ENCODE results near the gene LRRC59. TPM values are rescaled to one million over a fixed set of nuclear protein-coding genes. Genes with fewer than 3 reads are reported as not detected.

The LRRC59 gene
- total and polyA plus RNA-seq, 7 donors, result 15.9 to 122 (median 48.0) TPM

GRCh38 chr17:50380369-50381259, 16.7 kb downstream of the LRRC59 start:
- Histone ChIP-seq H3K27me3 (ENCODE audit: insufficient read depth in 3 of 3, low read length in 2 of 3) (no peaks in the 10 kb centered on the region), H3K4me1 (peaks cover 13% of the 10 kb centered on the region), H3K4me3 (no peak overlapping the region), H3K36me3 (ENCODE audit: insufficient read depth in 1 of 2, low read depth in 1 of 2) (peaks cover 10 to 53% of the 10 kb centered on the region in 2 donors), H3K9me3 (no peaks in the 10 kb centered on the region), H3K27ac (no peak overlapping the region)
- peak in 3 of 4 donors; percentile 13 to 21 (median 21) for ATAC-seq
- no peak for DNase-seq
- intact Hi-C loops (cut with DNase I), result no loop called here
- no peak for TF ChIP-seq CTCF (IDR thresholded peaks at IDR 0.05)
- WGBS, 3 donors, result 86 to 90% (median 87%) methylated on average over 13 of the region's 13 CpGs

- peaks cover 13% of the 10 kb centered on the region for H3K4me1 ChIP-seq
- H3K4me3 ChIP-seq, result no peak overlapping the region
- 83 to 88% (median 87%) methylated on average over 6 of the region's 6 CpGs for whole genome bisulfite sequencing, 3 donors
- H3K9me3 ChIP-seq, result no peaks in the 10 kb centered on the region
- intact Hi-C loops (cut with DNase I), result no loop called here
- no peak for DNase-seq
- H3K27me3 ChIP-seq (ENCODE audit: insufficient read depth in 3 of 3, low read length in 2 of 3), result no peaks in the 10 kb centered on the region
- no peak overlapping the region for H3K27ac ChIP-seq
- ATAC-seq, result peak in 3 of 4 donors; percentile 24 to 60 (median 59)
- peaks cover 2 to 43% of the 10 kb centered on the region in 2 donors for H3K36me3 ChIP-seq (ENCODE audit: insufficient read depth in 1 of 2, low read depth in 1 of 2)
- TF ChIP-seq CTCF (IDR thresholded peaks at IDR 0.05), result no peak
Observed at GRCh38 chr17:50379351-50380132, 17.8 kb downstream of the LRRC59 start.

GRCh38 chr17:50375858-50376538, 21.3 kb downstream of the LRRC59 start:
- no peak overlapping the region for H3K4me3 ChIP-seq
- H3K4me1 ChIP-seq, result peaks cover 18% of the 10 kb centered on the region
- 82 to 84% (median 83%) methylated on average over 5 of the region's 5 CpGs for WGBS, 3 donors
- no peak for ATAC-seq
- no peaks in the 10 kb centered on the region for H3K27me3 ChIP-seq (ENCODE audit: insufficient read depth in 3 of 3, low read length in 2 of 3)
- no peaks in the 10 kb centered on the region for H3K9me3 ChIP-seq
- intact Hi-C loops (cut with DNase I), result no loop called here
- no peak for DNase-seq
- no peak overlapping the region for H3K27ac ChIP-seq
- peaks cover 0 to 7% of the 10 kb centered on the region in 2 donors for H3K36me3 ChIP-seq (ENCODE audit: insufficient read depth in 1 of 2, low read depth in 1 of 2)
- no peak for TF ChIP-seq CTCF (IDR thresholded peaks at IDR 0.05)

GRCh38 chr17:50373705-50374104, 23.6 kb downstream of the LRRC59 start:
- H3K4me1 ChIP-seq, result peaks cover 15% of the 10 kb centered on the region
- no peaks in the 10 kb centered on the region for H3K9me3 ChIP-seq
- 85 to 88% (median 87%) methylated on average over 2 of the region's 2 CpGs for WGBS, 3 donors
- DNase-seq (no peak), ATAC-seq (no peak)
- peaks cover 0 to 21% of the 10 kb centered on the region in 2 donors for H3K36me3 ChIP-seq (ENCODE audit: insufficient read depth in 1 of 2, low read depth in 1 of 2)
- H3K27ac ChIP-seq, result no peak overlapping the region
- no peak for TF ChIP-seq CTCF (IDR thresholded peaks at IDR 0.05)
- no peak overlapping the region for H3K4me3 ChIP-seq
- intact Hi-C loops (cut with DNase I), result no loop called here
- no peaks in the 10 kb centered on the region for H3K27me3 ChIP-seq (ENCODE audit: insufficient read depth in 3 of 3, low read length in 2 of 3)
